ELR (cell line): ENCODE results near the gene PSMD14.
"Not testable (repeated sequence)": the region's sequence is repeated elsewhere in the genome, so short reads cannot be mapped to it uniquely, and the experiment has no call there.

Experiments used
- DNase-seq: peaks from one replicate; pipeline ENCODE4 v3.0.0-alpha.2; 2015; ENCODE audit warnings: low read depth

PSMD14 gene

GRCh38 chr2:161337247-161337646 is 29.0 kb downstream of the PSMD14 start:
- no peak for DNase-seq

DNA sequence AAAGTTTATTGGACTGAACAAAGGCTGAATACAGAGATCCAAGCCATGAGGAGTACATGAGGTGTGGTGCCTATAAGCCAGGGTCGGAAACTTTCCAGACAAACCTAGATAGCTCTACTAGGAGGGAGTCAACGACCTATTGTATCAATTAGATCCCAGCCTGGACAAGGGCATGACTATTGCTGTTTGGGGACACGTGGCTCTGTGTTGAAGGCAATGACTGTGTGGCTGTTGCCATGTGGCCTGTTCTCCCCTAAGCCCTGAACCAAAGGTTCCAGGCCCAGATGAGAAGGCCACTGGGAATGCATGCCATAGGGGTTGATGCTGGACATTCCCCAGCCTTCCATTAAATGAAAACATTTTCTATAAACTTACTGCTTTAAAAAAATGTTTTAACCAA is 31.3 kb downstream of the PSMD14 start:
- DNase-seq: not testable (repeated sequence)

DNA sequence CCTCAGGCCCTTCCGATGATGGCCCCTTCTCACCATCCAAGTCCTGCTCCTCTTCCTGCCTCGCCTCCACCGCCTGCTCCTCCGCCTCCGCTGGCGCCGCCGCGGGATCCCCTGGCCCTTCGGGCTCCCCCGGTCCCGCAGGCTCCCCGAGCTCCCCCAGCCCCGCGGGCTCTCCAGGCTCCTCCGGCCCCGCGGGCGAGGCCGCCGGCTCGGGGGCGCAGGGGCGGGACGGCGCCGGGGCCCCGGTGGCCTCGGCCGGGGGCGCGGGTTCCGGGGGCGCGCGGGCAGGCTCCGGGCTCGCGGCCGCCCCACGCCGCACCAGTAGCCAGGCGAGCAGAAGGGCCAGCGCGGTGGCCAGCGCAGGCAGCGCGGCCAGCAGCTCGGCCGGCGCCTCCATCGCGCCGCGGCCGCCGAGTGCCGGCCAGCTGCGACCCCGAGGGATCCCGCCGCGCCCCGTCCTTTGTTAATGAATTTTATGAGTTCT is 32.7 kb downstream of the PSMD14 start:
- DNase-seq: peak; percentile 24

- DNase-seq: no peak
These were observed 35.0 kb downstream of the PSMD14 start for GRCh38 chr2:161343235-161343634.

- DNase-seq: no peak
These were observed 36.5 kb downstream of the PSMD14 start for GRCh38 chr2:161344692-161345091.

- DNase-seq: no peak
These were observed 43.5 kb downstream of the PSMD14 start for GRCh38 chr2:161351678-161352077.

DNA sequence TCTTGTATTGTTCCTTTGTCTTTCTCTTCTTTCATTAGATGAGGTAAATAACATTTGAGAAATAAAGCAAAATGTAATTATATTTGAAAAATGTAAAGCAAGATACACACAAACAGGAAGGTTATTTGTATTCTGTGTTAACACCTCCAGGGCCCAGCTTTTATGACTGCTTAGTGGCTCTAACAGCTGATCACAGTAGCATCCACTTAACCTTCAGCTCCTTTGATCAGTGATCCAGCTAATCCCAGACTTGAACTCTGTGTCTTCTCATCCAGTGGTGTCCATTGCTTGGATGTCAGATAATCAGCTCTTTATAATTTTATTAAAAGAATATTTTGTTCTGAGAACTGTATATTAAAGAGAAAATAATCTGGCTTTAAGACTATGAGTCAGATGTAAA is 44.5 kb downstream of the PSMD14 start:
- no peak for DNase-seq

DNA sequence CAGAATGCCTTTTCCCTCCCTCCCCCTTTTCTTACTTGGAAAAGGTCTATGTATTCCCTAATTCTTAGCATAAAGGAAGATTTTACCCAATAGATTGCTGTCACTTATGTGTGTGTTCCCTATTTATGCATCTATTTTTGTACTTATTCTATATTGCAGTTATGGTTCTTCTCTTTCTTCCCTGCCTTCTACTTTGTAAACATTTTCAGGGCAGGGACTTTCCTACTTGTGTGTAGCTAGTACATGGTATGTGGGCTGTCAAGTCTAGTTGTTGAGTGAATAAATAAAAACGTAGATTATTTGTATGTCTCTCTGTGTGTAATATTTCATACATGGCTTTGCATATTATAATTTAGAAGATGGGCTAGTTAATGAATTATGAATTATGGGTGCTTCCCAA is 45.3 kb downstream of the PSMD14 start:
- no peak for DNase-seq

- no peak for DNase-seq
These were observed 45.9 kb downstream of the PSMD14 start for GRCh38 chr2:161354106-161354505.

GRCh38 chr2:161355106-161355505 is 46.9 kb downstream of the PSMD14 start:
- DNase-seq: no peak

GRCh38 chr2:161355983-161356382 is 47.8 kb downstream of the PSMD14 start:
- no peak for DNase-seq

- DNase-seq: no peak
These were observed 48.9 kb downstream of the PSMD14 start for GRCh38 chr2:161357097-161357496.

DNA sequence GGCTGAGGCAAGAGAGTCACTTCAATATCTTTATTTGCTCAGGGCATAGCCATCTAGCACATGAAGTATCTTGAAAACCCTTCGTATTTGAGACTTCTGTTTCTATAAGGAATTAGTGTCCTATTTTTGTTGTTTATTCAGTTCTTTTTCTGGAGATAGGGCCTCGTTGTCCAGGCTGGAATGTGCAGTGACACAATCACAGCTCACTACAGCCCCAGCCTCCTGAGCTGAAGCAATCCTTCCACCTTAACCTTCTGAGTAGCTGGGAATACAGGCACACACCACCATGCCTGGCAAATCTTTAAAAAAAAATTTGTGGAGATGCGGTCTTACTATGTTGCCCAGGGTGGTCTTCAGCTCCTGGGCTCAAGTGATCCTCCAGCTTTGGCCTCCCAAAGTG is 50.6 kb downstream of the PSMD14 start:
- no peak for DNase-seq

DNA sequence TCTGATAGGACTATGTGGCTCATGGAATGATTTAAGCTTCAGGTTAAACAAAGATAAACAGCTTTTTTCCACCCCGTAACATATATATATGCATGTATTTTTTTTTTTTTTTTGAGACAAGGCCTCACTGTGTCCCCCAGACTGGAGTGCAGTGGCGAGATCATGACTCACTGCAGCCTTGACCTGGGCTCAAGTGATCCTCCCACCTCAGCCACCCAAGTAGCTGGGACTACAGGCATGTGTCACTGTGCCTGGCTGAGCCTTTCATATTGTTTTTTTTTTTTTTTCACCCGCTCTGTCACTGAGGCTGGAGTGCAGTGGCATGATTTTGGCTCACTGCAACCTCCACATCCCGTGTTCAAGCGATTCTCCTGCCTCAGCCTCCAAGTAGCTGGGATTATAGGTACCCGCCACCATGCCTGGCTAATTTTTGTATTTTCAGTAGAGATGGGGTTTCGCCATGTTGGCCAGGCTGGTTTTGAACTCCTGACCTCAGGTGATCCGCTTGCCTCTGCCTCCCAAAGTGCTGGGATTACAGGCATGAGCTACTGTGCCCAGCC is 52.0 kb downstream of the PSMD14 start:
- DNase-seq: peak; percentile 26

DNA sequence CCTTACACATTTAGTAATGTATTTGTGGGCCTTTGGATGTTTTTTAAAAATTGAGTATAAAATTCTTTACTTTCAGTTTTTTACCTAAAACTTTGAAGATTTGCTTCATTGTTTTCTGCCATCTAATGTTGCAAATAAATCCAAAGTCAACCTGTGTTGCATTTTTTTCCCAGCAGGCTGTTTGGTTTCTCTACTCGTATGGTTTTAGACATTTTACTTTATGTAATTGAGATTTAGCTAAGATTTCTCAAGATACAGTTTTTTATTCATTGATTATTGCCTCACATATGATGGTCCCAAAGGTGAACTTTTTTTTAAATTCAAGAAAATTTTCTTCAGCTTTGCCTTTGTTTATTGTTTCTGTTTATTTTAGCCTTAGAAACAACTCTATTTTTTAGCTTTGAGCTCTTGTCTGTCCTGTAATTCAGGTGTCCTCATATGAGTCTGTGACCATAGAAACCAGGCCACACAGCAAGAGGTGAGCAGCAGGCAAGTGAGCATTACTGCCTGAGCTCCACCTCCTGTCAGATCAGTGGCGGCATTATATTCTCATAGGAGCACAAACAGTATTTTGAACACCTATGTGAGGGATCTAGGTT is 54.4 kb downstream of the PSMD14 start:
- no peak for DNase-seq

DNA sequence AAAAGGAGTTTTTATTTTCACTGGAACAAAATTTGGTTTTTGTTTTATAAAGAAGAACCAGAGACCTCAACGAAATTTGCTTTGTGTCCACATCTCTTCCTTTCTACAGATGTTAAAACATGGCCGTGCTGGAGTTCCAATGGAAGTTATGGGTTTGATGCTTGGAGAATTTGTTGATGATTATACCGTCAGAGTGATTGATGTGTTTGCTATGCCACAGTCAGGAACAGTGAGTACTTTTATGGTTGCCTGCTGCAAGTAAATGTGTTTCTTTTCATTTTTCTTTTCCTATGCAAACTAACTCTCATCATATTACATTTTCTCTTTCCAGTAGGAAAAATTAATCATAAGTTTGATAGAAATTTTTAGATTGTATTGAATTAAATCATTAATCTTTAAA is 59.5 kb downstream of the PSMD14 start:
- DNase-seq: no peak

DNA sequence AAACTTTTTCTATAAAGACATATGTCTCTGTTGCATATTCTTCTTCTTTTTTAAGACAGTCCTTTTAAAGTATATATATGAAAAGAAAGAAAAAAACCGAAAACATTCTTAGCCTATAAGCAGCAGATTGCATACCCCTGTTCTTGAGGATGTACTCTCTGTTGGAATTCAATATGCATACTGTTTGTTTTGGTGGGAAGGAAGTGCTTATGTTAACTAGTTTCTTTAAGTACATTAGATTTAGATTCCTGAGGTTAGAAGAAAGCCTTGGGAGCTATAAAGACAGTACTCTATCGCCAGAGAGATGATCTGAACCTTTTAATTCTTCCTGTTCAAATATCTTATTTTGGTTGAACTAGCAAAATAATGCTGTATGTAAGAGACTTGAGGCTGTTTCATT is 61.1 kb downstream of the PSMD14 start:
- no peak for DNase-seq

DNA sequence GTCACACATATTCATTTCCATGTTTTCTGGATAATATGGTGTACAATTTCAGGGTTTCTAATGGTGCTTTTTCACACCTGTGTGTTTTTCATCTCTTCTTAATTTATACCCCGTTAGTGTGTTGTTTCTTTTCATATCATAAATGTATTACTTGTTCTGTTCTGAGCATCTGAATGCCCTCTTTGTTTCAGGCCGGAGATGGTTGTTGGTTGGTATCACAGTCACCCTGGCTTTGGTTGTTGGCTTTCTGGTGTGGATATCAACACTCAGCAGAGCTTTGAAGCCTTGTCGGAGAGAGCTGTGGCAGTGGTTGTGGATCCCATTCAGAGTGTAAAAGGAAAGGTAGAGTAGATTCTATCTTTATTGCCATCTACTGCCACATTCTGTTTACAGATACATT is 62.8 kb downstream of the PSMD14 start:
- DNase-seq: no peak

DNA sequence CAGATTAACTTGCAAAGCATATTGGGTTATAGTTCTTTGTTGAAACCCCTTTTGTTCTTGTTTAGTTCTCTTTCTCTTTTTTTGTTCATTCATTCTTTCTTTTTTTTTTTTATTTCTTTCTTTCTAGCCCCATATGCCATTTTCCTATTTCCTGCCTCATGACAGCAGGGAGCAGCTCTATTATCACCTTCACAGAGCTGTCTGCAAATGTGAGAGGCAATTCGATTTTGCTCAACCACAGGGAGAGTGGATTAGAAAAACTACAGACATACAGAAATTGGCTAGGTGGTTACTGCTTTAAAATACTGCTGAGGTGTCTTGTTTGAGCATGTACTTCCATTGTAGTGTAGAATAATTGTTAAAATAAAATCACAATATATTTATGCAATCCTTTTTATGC is 63.6 kb downstream of the PSMD14 start:
- DNase-seq: no peak

GRCh38 chr2:161373942-161374341 is 65.7 kb downstream of the PSMD14 start:
- DNase-seq: peak; percentile 13

DNA sequence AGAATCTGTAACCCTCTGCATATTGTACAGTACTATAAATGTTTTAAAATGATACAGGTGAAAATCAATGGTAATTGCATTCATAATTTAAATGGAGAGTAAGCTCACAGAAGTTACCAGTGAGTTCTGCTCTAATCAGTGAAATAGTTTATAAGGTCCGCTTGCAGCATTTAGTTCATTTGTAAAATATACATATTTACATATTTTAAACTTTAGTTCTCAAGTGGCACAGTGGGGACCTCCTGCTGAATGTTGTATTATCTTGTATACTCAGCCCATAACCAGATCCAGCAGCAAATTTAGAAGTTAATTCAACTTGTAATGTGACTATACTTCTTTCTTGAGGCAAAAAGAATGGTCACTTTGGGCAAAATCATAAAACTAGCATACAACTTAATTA is 66.2 kb downstream of the PSMD14 start:
- DNase-seq: no peak

GRCh38 chr2:161379740-161380139 is 71.5 kb downstream of the PSMD14 start:
- DNase-seq: no peak

DNA sequence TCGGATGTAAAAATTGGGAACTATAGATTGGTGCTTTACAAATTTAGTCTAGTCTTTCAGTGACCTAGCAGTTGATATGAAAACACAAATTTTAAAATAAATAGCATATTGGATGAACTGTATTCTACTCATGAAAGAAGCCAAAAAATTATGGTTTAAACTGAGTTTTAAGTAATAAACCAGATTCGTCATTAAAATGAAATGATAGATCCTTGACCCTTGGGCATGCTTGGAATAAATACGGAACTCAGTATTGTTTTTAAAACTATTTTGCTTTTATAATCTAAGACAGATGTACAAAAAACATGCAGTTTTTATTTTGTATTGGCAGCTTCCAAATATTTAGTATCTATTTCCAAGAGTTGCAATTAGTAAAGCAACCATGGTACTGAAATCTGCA is 73.3 kb downstream of the PSMD14 start:
- DNase-seq: no peak

GRCh38 chr2:161382747-161383146 is 74.5 kb downstream of the PSMD14 start:
- DNase-seq: no peak
